ENCODE measurements around the gene CLEC7A. TPM values are rescaled to one million over a fixed set of nuclear protein-coding genes. Genes with fewer than 3 reads are reported as not detected.

CLEC7A gene
- total RNA-seq (2014; rRNA removed; shearing (Covaris generic)), result not detected in 2 replicates

- Histone ChIP-seq H3K4me3 (no peak within 1 kb of the TSS), H3K27me3 (0 out of 2 replicates have a peak, but pooled peaks cover 5% of the 10 kb centered on the region)
Measured at GRCh38 chr12:10130042-10130441, at the start of gene CLEC7A. Gene CLEC7A (minus strand): TSS chr12:10130199. CDS start chr12:10130082, 117 bp downstream.

GRCh38 chr12:10179776-10180181 is 49.8 kb upstream of the CLEC7A start:
- no peaks in the 10 kb centered on the region for H3K9me3 ChIP-seq (replicated peaks)
- no peak overlapping the region for H3K27ac ChIP-seq
- peaks cover 3% of the 10 kb centered on the region; the same call in 1 of the 2 replicates for H3K27me3 ChIP-seq
- H3K36me3 ChIP-seq, result no peaks in the 10 kb centered on the region
- no peak overlapping the region for H3K4me3 ChIP-seq
- no peaks in the 10 kb centered on the region for H3K4me1 ChIP-seq
- DNase-seq, result no peak

More at GRCh38 chr12:10130042-10130441, at the start of gene CLEC7A:
- Histone ChIP-seq H3K4me1 (no peaks in the 10 kb centered on the region), H3K27ac (no peak within 1 kb of the TSS), H3K36me3 (no peaks in the 10 kb centered on the region), H3K9me3 (replicated peaks) (no peaks in the 10 kb centered on the region)
- DNase-seq, result no peak

GRCh38 chr12:10178821-10179220 is 48.8 kb upstream of the CLEC7A start, which contains the start of gene TMEM52B:
Gene TMEM52B (plus strand): TSS chr12:10179032. CDS start chr12:10179575, 543 bp downstream.
- DNase-seq, result no peak
- H3K4me1 ChIP-seq, result no peaks in the 10 kb centered on the region
- peaks cover 3% of the 10 kb centered on the region; the same call in 1 of the 2 replicates for H3K27me3 ChIP-seq
- H3K27ac ChIP-seq, result no peak within 1 kb of the TSS
- H3K4me3 ChIP-seq, result no peak within 1 kb of the TSS
- no peaks in the 10 kb centered on the region for H3K9me3 ChIP-seq (replicated peaks)
- no peaks in the 10 kb centered on the region for H3K36me3 ChIP-seq

GRCh38 chr12:10175846-10176636 is 46.0 kb upstream of the CLEC7A start:
- Histone ChIP-seq H3K4me3 (no peak overlapping the region), H3K36me3 (no peaks in the 10 kb centered on the region), H3K9me3 (replicated peaks) (no peaks in the 10 kb centered on the region), H3K4me1 (no peaks in the 10 kb centered on the region), H3K27me3 (peaks cover 3% of the 10 kb centered on the region; the same call in 1 of the 2 replicates), H3K27ac (no peak overlapping the region)
- no peak for DNase-seq

GRCh38 chr12:10174986-10175614 is 45.1 kb upstream of the CLEC7A start:
- no peaks in the 10 kb centered on the region for H3K36me3 ChIP-seq
- no peaks in the 10 kb centered on the region for H3K4me1 ChIP-seq
- peaks cover 3% of the 10 kb centered on the region; the same call in 1 of the 2 replicates for H3K27me3 ChIP-seq
- H3K9me3 ChIP-seq (replicated peaks), result no peaks in the 10 kb centered on the region
- no peak for DNase-seq
- no peak overlapping the region for H3K4me3 ChIP-seq
- H3K27ac ChIP-seq, result no peak overlapping the region

GRCh38 chr12:10171973-10172728 is 42.2 kb upstream of the CLEC7A start, which contains the start of gene OLR1:
Gene OLR1 (minus strand): TSS chr12:10172132. CDS start chr12:10172077, 55 bp downstream.
- Histone ChIP-seq H3K9me3 (replicated peaks) (no peaks in the 10 kb centered on the region), H3K27me3 (no peaks in the 10 kb centered on the region; the same call in 1 of the 2 replicates)

GRCh38 chr12:10170216-10170615 is 40.2 kb upstream of the CLEC7A start:
- DNase-seq, result no peak
- no peak overlapping the region for H3K27ac ChIP-seq
- H3K4me3 ChIP-seq, result no peak overlapping the region
- no peaks in the 10 kb centered on the region for H3K36me3 ChIP-seq
- no peaks in the 10 kb centered on the region for H3K9me3 ChIP-seq (replicated peaks)
- H3K4me1 ChIP-seq, result no peaks in the 10 kb centered on the region
- no peaks in the 10 kb centered on the region; the same call in 1 of the 2 replicates for H3K27me3 ChIP-seq

More at GRCh38 chr12:10171973-10172728, 42.2 kb upstream of the CLEC7A start, which contains the start of gene OLR1:
- no peaks in the 10 kb centered on the region for H3K4me1 ChIP-seq
- no peak within 1 kb of the TSS for H3K27ac ChIP-seq
- no peak for DNase-seq
- H3K36me3 ChIP-seq, result no peaks in the 10 kb centered on the region
- H3K4me3 ChIP-seq, result no peak within 1 kb of the TSS

- DNase-seq, result no peak
- Histone ChIP-seq H3K9me3 (replicated peaks) (no peaks in the 10 kb centered on the region), H3K27me3 (no peaks in the 10 kb centered on the region; the same call in 1 of the 2 replicates), H3K4me3 (no peak overlapping the region), H3K27ac (no peak overlapping the region), H3K36me3 (no peaks in the 10 kb centered on the region), H3K4me1 (no peaks in the 10 kb centered on the region)
Measured at GRCh38 chr12:10169104-10169503, 39.1 kb upstream of the CLEC7A start.

- Histone ChIP-seq H3K4me3 (no peak overlapping the region), H3K9me3 (replicated peaks) (no peaks in the 10 kb centered on the region), H3K27me3 (no peaks in the 10 kb centered on the region; the same call in 1 of the 2 replicates), H3K4me1 (no peaks in the 10 kb centered on the region), H3K27ac (no peak overlapping the region), H3K36me3 (no peaks in the 10 kb centered on the region)
- DNase-seq, result no peak
Measured at GRCh38 chr12:10167599-10167998, 37.6 kb upstream of the CLEC7A start.

GRCh38 chr12:10165421-10165820 is 35.4 kb upstream of the CLEC7A start:
- Histone ChIP-seq H3K4me3 (no peak overlapping the region), H3K27ac (no peak overlapping the region), H3K4me1 (no peaks in the 10 kb centered on the region), H3K27me3 (no peaks in the 10 kb centered on the region), H3K9me3 (replicated peaks) (no peaks in the 10 kb centered on the region), H3K36me3 (no peaks in the 10 kb centered on the region)
- DNase-seq, result no peak

- Histone ChIP-seq H3K36me3 (no peaks in the 10 kb centered on the region), H3K27ac (no peak overlapping the region), H3K27me3 (no peaks in the 10 kb centered on the region), H3K9me3 (replicated peaks) (no peaks in the 10 kb centered on the region), H3K4me3 (no peak overlapping the region), H3K4me1 (no peaks in the 10 kb centered on the region)
- DNase-seq, result no peak
Measured at GRCh38 chr12:10163084-10163483, 33.1 kb upstream of the CLEC7A start.

- no peaks in the 10 kb centered on the region for H3K9me3 ChIP-seq (replicated peaks)
- H3K36me3 ChIP-seq, result no peaks in the 10 kb centered on the region
- H3K4me1 ChIP-seq, result no peaks in the 10 kb centered on the region
- no peak for DNase-seq
- H3K4me3 ChIP-seq, result no peak overlapping the region
- no peaks in the 10 kb centered on the region for H3K27me3 ChIP-seq
- H3K27ac ChIP-seq, result no peak overlapping the region
Measured at GRCh38 chr12:10160617-10161385, 30.8 kb upstream of the CLEC7A start.

GRCh38 chr12:10159280-10159679 is 29.3 kb upstream of the CLEC7A start:
- no peaks in the 10 kb centered on the region for H3K27me3 ChIP-seq
- no peaks in the 10 kb centered on the region for H3K9me3 ChIP-seq (replicated peaks)
- DNase-seq, result no peak
- no peaks in the 10 kb centered on the region for H3K36me3 ChIP-seq
- no peak overlapping the region for H3K4me3 ChIP-seq
- H3K4me1 ChIP-seq, result no peaks in the 10 kb centered on the region
- H3K27ac ChIP-seq, result no peak overlapping the region

GRCh38 chr12:10158406-10158805 is 28.4 kb upstream of the CLEC7A start:
- H3K27me3 ChIP-seq, result no peaks in the 10 kb centered on the region
- H3K4me3 ChIP-seq, result no peak overlapping the region
- no peaks in the 10 kb centered on the region for H3K36me3 ChIP-seq
- no peaks in the 10 kb centered on the region for H3K4me1 ChIP-seq
- H3K27ac ChIP-seq, result no peak overlapping the region
- DNase-seq, result no peak
- H3K9me3 ChIP-seq (replicated peaks), result no peaks in the 10 kb centered on the region
